Measurements from ENCODE around the gene ASCL1.

Gene ASCL1

GRCh38 chr12:102973583-102973982 is 16.1 kb downstream of the ASCL1 start:
- DNase-seq, result no peak
- Histone ChIP-seq H3K4me3 (ENCODE audit: low read depth, low read length) (no peak overlapping the region), H3K27ac (no peak overlapping the region), H3K36me3 (no peaks in the 10 kb centered on the region), H3K27me3 (ENCODE audit: insufficient read depth, low read depth, severe bottlenecking) (no peaks in the 10 kb centered on the region), H3K9me3 (ENCODE audit: severe bottlenecking) (no peaks in the 10 kb centered on the region)
- TF ChIP-seq CTCF (IDR thresholded peaks at IDR 0.05; ENCODE audit: low read depth, low read length), result no peak

GRCh38 chr12:102976609-102977280 is 19.3 kb downstream of the ASCL1 start:
- no peaks in the 10 kb centered on the region for H3K27me3 ChIP-seq (ENCODE audit: insufficient read depth, low read depth, severe bottlenecking)
- H3K4me3 ChIP-seq (ENCODE audit: low read depth, low read length), result no peak overlapping the region
- H3K36me3 ChIP-seq, result no peaks in the 10 kb centered on the region
- no peak for DNase-seq
- no peak overlapping the region for H3K27ac ChIP-seq
- H3K9me3 ChIP-seq (ENCODE audit: severe bottlenecking), result no peaks in the 10 kb centered on the region
- 0 out of 2 replicates have a peak, but pooled peaks have one; percentile 3 for TF ChIP-seq CTCF (IDR thresholded peaks at IDR 0.05; ENCODE audit: low read depth, low read length)

GRCh38 chr12:102977945-102978706 is 20.7 kb downstream of the ASCL1 start:
- H3K36me3 ChIP-seq, result no peaks in the 10 kb centered on the region
- no peak for DNase-seq
- TF ChIP-seq CTCF (IDR thresholded peaks at IDR 0.05; ENCODE audit: low read depth, low read length), result no peak
- H3K9me3 ChIP-seq (ENCODE audit: severe bottlenecking), result no peaks in the 10 kb centered on the region
- no peaks in the 10 kb centered on the region for H3K27me3 ChIP-seq (ENCODE audit: insufficient read depth, low read depth, severe bottlenecking)
- no peak overlapping the region for H3K27ac ChIP-seq
- no peak overlapping the region for H3K4me3 ChIP-seq (ENCODE audit: low read depth, low read length)

- no peak for TF ChIP-seq CTCF (IDR thresholded peaks at IDR 0.05; ENCODE audit: low read depth, low read length)
- no peaks in the 10 kb centered on the region for H3K9me3 ChIP-seq (ENCODE audit: severe bottlenecking)
- H3K27ac ChIP-seq, result no peak overlapping the region
- no peak overlapping the region for H3K4me3 ChIP-seq (ENCODE audit: low read depth, low read length)
- no peak for DNase-seq
- no peaks in the 10 kb centered on the region for H3K36me3 ChIP-seq
- no peaks in the 10 kb centered on the region for H3K27me3 ChIP-seq (ENCODE audit: insufficient read depth, low read depth, severe bottlenecking)
These were observed 22.9 kb downstream of the ASCL1 start for GRCh38 chr12:102980350-102980749.

GRCh38 chr12:102990419-102990818 is 32.9 kb downstream of the ASCL1 start:
- H3K9me3 ChIP-seq (ENCODE audit: severe bottlenecking), result no peaks in the 10 kb centered on the region
- peak; percentile 41 for DNase-seq
- TF ChIP-seq CTCF (IDR thresholded peaks at IDR 0.05; ENCODE audit: low read depth, low read length), result peak; percentile 63
- H3K4me3 ChIP-seq (ENCODE audit: low read depth, low read length), result no peak overlapping the region
- no peaks in the 10 kb centered on the region for H3K27me3 ChIP-seq (ENCODE audit: insufficient read depth, low read depth, severe bottlenecking)
- H3K27ac ChIP-seq, result no peak overlapping the region
- H3K36me3 ChIP-seq, result no peaks in the 10 kb centered on the region

Data from WERI-Rb-1 (cell line).